K562 (cell line): ENCODE results near the gene LTBP4. TPM values are rescaled to one million over a fixed set of nuclear protein-coding genes. Genes with fewer than 3 reads are reported as not detected.
A peak's percentile ranks its signal among the peaks of the same experiment; 100 is the strongest.

ENCODE experiments used
- ATAC-seq: fragments of 200-7000 bp; cut with Tn5 transposase; 3 replicates; pipeline ENCODE4 v1.9.1; 2020; ENCODE audit warnings: moderate library complexity
- BruUV-seq: library from RNA; stranded (reverse); fragments of 400-500 nt; replicated peaks from 2 replicates; lab custom pipeline; 2021; lab: Mats Ljungman, UMichigan
- CTCF ChIA-PET: fragments of 300-600 bp; formaldehyde crosslinking; extraction: SDS; loops from one replicate; lab custom pipeline; 2021; ENCODE audit warnings: low intra/inter-chr PET ratio; lab: Yijun Ruan, JAX
- POLR2A ChIA-PET: fragments of 300-600, 350-650 bp; sonication (Branson Sonifier 250); formaldehyde crosslinking; extraction: SDS; loops from one replicate; lab custom pipeline; 2021; ENCODE audit warnings: antibody characterized with exemption, inconsistent platforms; lab: Yijun Ruan, JAX
- DNase-seq, 4 experiments: peaks; one replicate each; pipeline versions ENCODE4 v3.0.0 to v3.0.0-alpha.2; 2011 to 2018; ENCODE audit warnings: low spot score in 3 of 4, mixed read lengths in 3 of 4; ENCODE audit errors: extremely low read depth in 1 of 4
- FAIRE-seq: peaks from 2 replicates; lab custom pipeline; 2011; peaks lifted over from hg19 to GRCh38; lab: Jason Lieb, UNC
- H2AFZ ChIP-seq: 2 replicates; pipeline ENCODE4 v1.6.0; 2011; ENCODE audit warnings: low read depth, low read length, control low read depth, inconsistent platforms
- H3K27ac ChIP-seq: fragments of 200-600 bp; 3 replicates; pipeline ENCODE4 v1.8.0; 2011; ENCODE audit warnings: low read depth, mild to moderate bottlenecking, control low read depth, inconsistent platforms, low read length, moderate library complexity, mixed read lengths; ENCODE audit errors: extremely low read depth
- H3K27me3 ChIP-seq, 2 experiments: fragments of 300-600 bp in 1 of 2; 2 replicates in 1 of 2; 3 replicates in 1 of 2; pipeline versions ENCODE4 v1.6.0 to v1.8.0; 2011; ENCODE audit warnings: inconsistent platforms in 2 of 2, low read length in 2 of 2, mild to moderate bottlenecking in 1 of 2, mixed read lengths in 1 of 2, moderate library complexity in 1 of 2; ENCODE audit not compliant: control insufficient read depth in 2 of 2, insufficient read depth in 2 of 2
- H3K36me3 ChIP-seq: fragments of 300-600 bp; 3 replicates; pipeline ENCODE4 v1.8.0; 2011; ENCODE audit warnings: mild to moderate bottlenecking, low read length, inconsistent platforms; ENCODE audit not compliant: control insufficient read depth, insufficient read depth
- H3K4me1 ChIP-seq, 2 experiments: fragments of 200-600 bp in 1 of 2; replicated peaks in 1 of 2; 2 replicates in 1 of 2; 3 replicates in 1 of 2; pipeline versions ENCODE4 v1.5.1 to v1.8.0; 2011; ENCODE audit warnings: inconsistent platforms in 2 of 2, low read length in 2 of 2, mild to moderate bottlenecking in 1 of 2, mixed read lengths in 1 of 2, moderate library complexity in 1 of 2; ENCODE audit not compliant: control insufficient read depth in 2 of 2, insufficient read depth in 2 of 2
- H3K4me2 ChIP-seq: 2 replicates; pipeline ENCODE4 v1.6.1; 2011; ENCODE audit warnings: low read length, control low read depth, inconsistent platforms, mixed read lengths; ENCODE audit not compliant: insufficient read depth
- H3K4me3 ChIP-seq: fragments of 200-600 bp; sonication (generic), shearing (Covaris generic); 2 replicates; pipeline ENCODE4 v1.5.1; 2016; ENCODE audit warnings: control low read depth, inconsistent platforms
- H3K79me2 ChIP-seq: fragments of 200-600 bp; 3 replicates; pipeline ENCODE4 v1.8.0; 2011; ENCODE audit warnings: low read length, inconsistent platforms; ENCODE audit not compliant: control insufficient read depth, insufficient read depth
- H3K9ac ChIP-seq, 2 experiments: 2 replicates each; pipeline versions ENCODE4 v1.6.0 to v1.6.1; 2011; ENCODE audit warnings: low read depth in 2 of 2, low read length in 2 of 2, control low read depth in 1 of 2, inconsistent platforms in 1 of 2, mild to moderate bottlenecking in 1 of 2, mixed read lengths in 1 of 2; ENCODE audit not compliant: insufficient read depth in 1 of 2
- H3K9me1 ChIP-seq: one replicate; pipeline ENCODE4 v1.6.0; 2011; ENCODE audit warnings: inconsistent platforms, mild to moderate bottlenecking, low read length, moderate library complexity; ENCODE audit not compliant: control insufficient read depth, insufficient read depth
- H3K9me3 ChIP-seq: replicated peaks from 2 replicates; pipeline ENCODE4 v1.5.1; 2011; ENCODE audit warnings: low read depth, low read length, inconsistent platforms; ENCODE audit not compliant: control insufficient read depth, insufficient read depth
- H4K20me1 ChIP-seq: replicated peaks from 2 replicates; pipeline ENCODE4 v1.6.1; 2011; ENCODE audit warnings: low read length, inconsistent platforms, mixed read lengths; ENCODE audit not compliant: control insufficient read depth, insufficient read depth
- E4F1 ChIP-seq: fragments of 250-450 bp; sonication (Bioruptor Pico); IDR thresholded peaks from 2 replicates; pipeline ENCODE4 v1.5.0; 2021; ENCODE audit warnings: mild to moderate bottlenecking, borderline replicate concordance
- ZNF121 ChIP-seq: sonication (generic); formaldehyde crosslinking; conservative IDR thresholded peaks from 2 replicates; pipeline ENCODE4 v1.8.0; 2022; ENCODE audit warnings: missing genetic modification reagents
- WGBS: fragments of 100-300 bp; shearing (Covaris generic); methylation state at CpG from one replicate; pipeline ENCODE4 v1.1.6; 2016; ENCODE audit warnings: low coverage, mixed read lengths; ENCODE audit not compliant: insufficient coverage; ENCODE audit errors: missing lambda C conversion rate; 5-methylcytosine and 5-hydroxymethylcytosine counted together
- in situ Hi-C: fragments of 300-500 bp; cut with MboI; formaldehyde crosslinking; loops from 4 replicates; pipeline ENCODE4 v1.15.0; 2018; ENCODE audit warnings: inconsistent platforms, mixed read lengths
- intact Hi-C: fragments of 100-400 bp; cut with micrococcal nuclease; formaldehyde crosslinking; loops from 2 replicates; pipeline ENCODE4 v1.14.2; 2022
- polyA plus RNA-seq, 8 experiments: library from polyadenylated mRNA; depleted of rRNA in 4 of 8; stranded (reverse) in 5 of 8; unstranded in 3 of 8; fragments of >200 nt; fragmentation: Nextera tagmentation in 2 of 8; fragmentation: Illumina TruSeq in 1 of 8; extraction: Ambion mirVana in 2 of 8; extraction: Trizol in 1 of 8; gene quantifications; 2 replicates each; pipeline versions ENCODE4 v1.2.1 to v1.2.3, GENCODE V29; 2011 to 2014; ENCODE audit warnings: inconsistent platforms in 1 of 8, missing spikeins in 1 of 8
- total RNA-seq, 7 experiments: library from RNA; depleted of rRNA in 6 of 7; stranded (reverse); fragments of >200 nt in 6 of 7; fragmentation: Illumina TruSeq in 2 of 7; extraction: Trizol in 2 of 7; gene quantifications; 2 replicates each; pipeline versions ENCODE4 v1.2.1 to v1.2.3, GENCODE V29; 2011 to 2021; ENCODE audit warnings: low replicate concordance in 1 of 7

LTBP4 gene
- total and polyA plus RNA-seq, 9 of the 15 experiments (the other 6 are each of a cell fraction or from before 2014, with no cell fraction given) = 0.35 to 160 (median 31.6) TPM

GRCh38 chr19:40585982-40586422 lies 15.2 kb upstream of the LTBP4 start:
- H3K9ac ChIP-seq = no peak overlapping the region
- H3K27ac ChIP-seq = no peak overlapping the region
- H3K4me3 ChIP-seq = no peak overlapping the region
- H3K4me1 ChIP-seq = peaks cover 0 to 30% of the 10 kb centered on the region in 2 experiments; a peak in 2 of 5 replicates
- H3K79me2 ChIP-seq = no peaks in the 10 kb centered on the region
- in situ Hi-C loops = no loop called here
- ChIA-PET CTCF (no interaction called here), POLR2A (interaction anchor here (1.7 to 1.9 kb wide), 2 partner anchors 9 to 15 kb away, joined by 5 to 6 read pairs; no protein-coding TSS in a partner anchor)
- H3K4me2 ChIP-seq = no peak overlapping the region
- peaks cover 18% of the 10 kb centered on the region; the same call in 1 of the 3 replicates for H3K36me3 ChIP-seq
- no peaks in the 10 kb centered on the region for H4K20me1 ChIP-seq
- intact Hi-C loops = no loop called here
- FAIRE-seq (peak; percentile 42), DNase-seq (no peak), ATAC-seq (no peak)
- H3K9me3 ChIP-seq = no peaks in the 10 kb centered on the region
- H3K9me1 ChIP-seq = no peaks in the 10 kb centered on the region
- BruUV-seq = no TSS peak
- TF ChIP-seq E4F1 (CRISPR knock-in tag) (no peak), ZNF121 (CRISPR knock-in tag) (peak; percentile 63)
- H3K27me3 ChIP-seq = no peaks in the 10 kb centered on the region
- no peak overlapping the region for H2AFZ ChIP-seq
- WGBS = 35% methylated on average over 2 of the region's 2 CpGs
